ENCODE measurements around the gene PRKAG2.

The PRKAG2 gene

DNA sequence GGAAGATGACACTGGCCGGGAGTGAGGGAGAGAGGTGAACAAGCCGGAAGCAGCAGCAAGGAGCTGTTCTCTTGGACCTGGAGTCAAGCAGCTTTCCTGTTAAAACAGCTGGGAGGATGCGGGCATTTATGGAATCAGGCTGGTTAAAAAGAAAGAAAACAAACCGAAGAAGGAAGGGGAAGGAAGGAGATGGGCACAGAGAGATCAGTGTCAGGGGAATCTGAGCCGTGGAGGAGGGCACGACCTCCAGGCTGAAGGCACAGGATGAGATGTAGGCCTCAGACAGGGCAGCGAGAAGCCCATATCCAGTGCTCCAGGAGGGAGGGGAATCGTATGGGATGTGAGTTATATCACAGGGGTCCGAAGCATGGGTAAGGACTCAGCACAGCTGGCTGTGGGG is 251.3 kb downstream of the PRKAG2 start:
- no peak for TF ChIP-seq ZBTB7A (IDR thresholded peaks at IDR 0.05; ENCODE audit: low read depth)
- no peak for TF ChIP-seq TCF12 (IDR thresholded peaks at IDR 0.05; ENCODE audit: low read depth)
- no peak for TF ChIP-seq TEAD4 (IDR thresholded peaks at IDR 0.05)
- no peak for TF ChIP-seq NFIC (IDR thresholded peaks at IDR 0.05)
- TF ChIP-seq, protein P1, sequence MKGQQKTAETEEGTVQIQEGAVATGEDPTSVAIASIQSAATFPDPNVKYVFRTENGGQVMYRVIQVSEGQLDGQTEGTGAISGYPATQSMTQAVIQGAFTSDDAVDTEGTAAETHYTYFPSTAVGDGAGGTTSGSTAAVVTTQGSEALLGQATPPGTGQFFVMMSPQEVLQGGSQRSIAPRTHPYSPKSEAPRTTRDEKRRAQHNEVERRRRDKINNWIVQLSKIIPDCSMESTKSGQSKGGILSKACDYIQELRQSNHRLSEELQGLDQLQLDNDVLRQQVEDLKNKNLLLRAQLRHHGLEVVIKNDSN (IDR thresholded peaks at IDR 0.05), result no peak
- TF ChIP-seq CEBPB (IDR thresholded peaks at IDR 0.05), result no peak
- no peak for TF ChIP-seq CREB1 (IDR thresholded peaks at IDR 0.05; ENCODE audit: low read depth)
- no peak for TF ChIP-seq YY1 (IDR thresholded peaks at IDR 0.05; ENCODE audit: low read depth)
- TF ChIP-seq RAD21 (IDR thresholded peaks at IDR 0.05; ENCODE audit: low read depth), result no peak

DNA sequence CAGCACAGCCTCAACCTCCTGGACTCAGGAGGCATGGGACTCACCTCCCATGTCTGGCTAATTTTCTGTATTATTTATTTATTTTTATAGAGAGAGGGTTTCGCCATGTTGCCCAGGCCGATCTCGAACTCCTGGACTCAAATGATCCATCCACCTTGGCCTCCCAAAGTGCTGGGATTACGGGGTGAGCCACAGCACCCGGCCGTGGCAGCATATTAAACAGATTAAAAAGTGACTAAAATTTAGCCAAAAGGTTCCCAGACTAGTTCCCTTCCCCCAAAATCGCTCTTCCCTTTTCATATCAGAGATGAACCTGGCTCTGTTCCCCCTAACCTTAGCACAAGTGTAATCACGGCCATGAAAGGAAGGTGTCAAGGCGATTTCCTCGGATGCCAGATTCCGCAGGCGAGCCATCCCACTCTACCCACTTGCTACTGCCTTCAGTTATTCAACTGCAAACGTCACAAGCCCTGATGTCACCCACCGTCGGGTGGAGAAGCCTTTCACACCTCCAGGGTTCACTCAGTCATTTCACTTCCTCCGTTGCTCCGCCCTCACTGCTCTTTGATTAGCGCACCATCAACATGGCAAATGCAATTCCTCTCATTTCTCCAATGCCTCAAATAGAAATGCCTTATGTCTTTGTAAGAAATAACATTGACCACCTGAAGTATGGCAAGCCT is 252.5 kb downstream of the PRKAG2 start:
- no peak for TF ChIP-seq YY1 (IDR thresholded peaks at IDR 0.05; ENCODE audit: low read depth)
- TF ChIP-seq CEBPB (IDR thresholded peaks at IDR 0.05), result no peak
- no peak for TF ChIP-seq TAF1 (IDR thresholded peaks at IDR 0.05; ENCODE audit: low read depth)
- TF ChIP-seq, protein P1 (IDR thresholded peaks at IDR 0.05), result no peak
- TF ChIP-seq TCF12 (IDR thresholded peaks at IDR 0.05; ENCODE audit: low read depth), result no peak
- TF ChIP-seq EP300 (IDR thresholded peaks at IDR 0.05; ENCODE audit: borderline replicate concordance), result no peak
- TF ChIP-seq EGR1 (IDR thresholded peaks at IDR 0.05), result no peak
- TF ChIP-seq FOXM1 (IDR thresholded peaks at IDR 0.05; ENCODE audit: borderline replicate concordance, low read depth), result no peak
- no peak for TF ChIP-seq NFIC (IDR thresholded peaks at IDR 0.05)
- no peak for TF ChIP-seq ZBTB7A (IDR thresholded peaks at IDR 0.05; ENCODE audit: low read depth)
- TF ChIP-seq, protein P2, sequence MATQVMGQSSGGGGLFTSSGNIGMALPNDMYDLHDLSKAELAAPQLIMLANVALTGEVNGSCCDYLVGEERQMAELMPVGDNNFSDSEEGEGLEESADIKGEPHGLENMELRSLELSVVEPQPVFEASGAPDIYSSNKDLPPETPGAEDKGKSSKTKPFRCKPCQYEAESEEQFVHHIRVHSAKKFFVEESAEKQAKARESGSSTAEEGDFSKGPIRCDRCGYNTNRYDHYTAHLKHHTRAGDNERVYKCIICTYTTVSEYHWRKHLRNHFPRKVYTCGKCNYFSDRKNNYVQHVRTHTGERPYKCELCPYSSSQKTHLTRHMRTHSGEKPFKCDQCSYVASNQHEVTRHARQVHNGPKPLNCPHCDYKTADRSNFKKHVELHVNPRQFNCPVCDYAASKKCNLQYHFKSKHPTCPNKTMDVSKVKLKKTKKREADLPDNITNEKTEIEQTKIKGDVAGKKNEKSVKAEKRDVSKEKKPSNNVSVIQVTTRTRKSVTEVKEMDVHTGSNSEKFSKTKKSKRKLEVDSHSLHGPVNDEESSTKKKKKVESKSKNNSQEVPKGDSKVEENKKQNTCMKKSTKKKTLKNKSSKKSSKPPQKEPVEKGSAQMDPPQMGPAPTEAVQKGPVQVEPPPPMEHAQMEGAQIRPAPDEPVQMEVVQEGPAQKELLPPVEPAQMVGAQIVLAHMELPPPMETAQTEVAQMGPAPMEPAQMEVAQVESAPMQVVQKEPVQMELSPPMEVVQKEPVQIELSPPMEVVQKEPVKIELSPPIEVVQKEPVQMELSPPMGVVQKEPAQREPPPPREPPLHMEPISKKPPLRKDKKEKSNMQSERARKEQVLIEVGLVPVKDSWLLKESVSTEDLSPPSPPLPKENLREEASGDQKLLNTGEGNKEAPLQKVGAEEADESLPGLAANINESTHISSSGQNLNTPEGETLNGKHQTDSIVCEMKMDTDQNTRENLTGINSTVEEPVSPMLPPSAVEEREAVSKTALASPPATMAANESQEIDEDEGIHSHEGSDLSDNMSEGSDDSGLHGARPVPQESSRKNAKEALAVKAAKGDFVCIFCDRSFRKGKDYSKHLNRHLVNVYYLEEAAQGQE (IDR thresholded peaks at IDR 0.05; ENCODE audit: low read depth), result no peak
- no peak for TF ChIP-seq TEAD4 (IDR thresholded peaks at IDR 0.05)
- TF ChIP-seq CREB1 (IDR thresholded peaks at IDR 0.05; ENCODE audit: low read depth), result no peak
- TF ChIP-seq, protein P3, sequence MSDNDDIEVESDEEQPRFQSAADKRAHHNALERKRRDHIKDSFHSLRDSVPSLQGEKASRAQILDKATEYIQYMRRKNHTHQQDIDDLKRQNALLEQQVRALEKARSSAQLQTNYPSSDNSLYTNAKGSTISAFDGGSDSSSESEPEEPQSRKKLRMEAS (IDR thresholded peaks at IDR 0.05), result no peak
- no peak for TF ChIP-seq RAD21 (IDR thresholded peaks at IDR 0.05; ENCODE audit: low read depth)

DNA sequence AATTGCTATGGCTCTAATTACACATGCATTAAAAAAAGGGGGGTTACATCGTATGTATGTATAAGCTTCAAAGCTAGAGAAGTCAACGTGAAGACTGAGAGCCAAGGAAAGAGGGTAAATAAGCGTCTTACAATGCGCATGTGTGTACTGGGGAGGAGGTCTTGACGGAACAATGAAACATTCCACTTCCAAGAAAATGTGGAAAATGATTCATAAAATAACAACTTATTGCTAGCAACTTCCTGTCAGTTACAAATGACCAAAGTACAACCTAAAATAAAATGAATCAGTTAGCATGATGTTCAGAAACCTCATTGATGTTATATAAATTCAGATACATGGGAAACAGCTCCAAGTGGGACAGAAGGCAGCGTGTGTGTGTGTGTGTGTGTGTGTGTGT is 253.1 kb downstream of the PRKAG2 start:
- TF ChIP-seq YY1 (IDR thresholded peaks at IDR 0.05; ENCODE audit: low read depth), result no peak
- no peak for TF ChIP-seq EGR1 (IDR thresholded peaks at IDR 0.05)
- no peak for TF ChIP-seq CREB1 (IDR thresholded peaks at IDR 0.05; ENCODE audit: low read depth)
- TF ChIP-seq TEAD4 (IDR thresholded peaks at IDR 0.05), result no peak
- no peak for TF ChIP-seq TCF12 (IDR thresholded peaks at IDR 0.05; ENCODE audit: low read depth)

DNA sequence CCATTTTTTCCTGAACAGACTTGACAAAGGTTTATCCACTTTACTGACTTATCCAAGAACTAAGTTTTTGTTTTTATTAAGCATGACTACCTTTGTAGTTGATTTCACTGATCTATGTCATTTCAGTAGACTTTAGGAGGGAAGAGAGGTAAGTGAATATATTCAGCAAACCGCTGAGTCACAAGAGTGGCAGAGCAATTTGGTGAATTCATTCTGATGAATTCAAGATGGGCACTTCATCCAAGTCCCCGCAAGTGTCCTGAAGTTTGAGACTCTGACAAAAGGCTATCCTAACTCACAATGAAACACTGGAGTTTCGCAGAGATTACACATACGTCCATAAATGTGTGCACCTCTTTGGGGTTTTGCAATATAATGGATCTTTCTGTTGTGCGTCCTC is 255.0 kb downstream of the PRKAG2 start:
- TF ChIP-seq YY1 (IDR thresholded peaks at IDR 0.05; ENCODE audit: low read depth) (no peak), FOXM1 (IDR thresholded peaks at IDR 0.05; ENCODE audit: borderline replicate concordance, low read depth) (no peak), NFIC (IDR thresholded peaks at IDR 0.05) (no peak), TEAD4 (IDR thresholded peaks at IDR 0.05) (no peak), ZBTB7A (IDR thresholded peaks at IDR 0.05; ENCODE audit: low read depth) (no peak), TAF1 (IDR thresholded peaks at IDR 0.05; ENCODE audit: low read depth) (no peak), RAD21 (IDR thresholded peaks at IDR 0.05; ENCODE audit: low read depth) (no peak), TCF12 (IDR thresholded peaks at IDR 0.05; ENCODE audit: low read depth) (no peak), CEBPB (IDR thresholded peaks at IDR 0.05) (no peak), CREB1 (IDR thresholded peaks at IDR 0.05; ENCODE audit: low read depth) (no peak), EGR1 (IDR thresholded peaks at IDR 0.05) (no peak)
- TF ChIP-seq, protein P1 (IDR thresholded peaks at IDR 0.05), result no peak
- TF ChIP-seq, protein P3 (IDR thresholded peaks at IDR 0.05), result no peak
- TF ChIP-seq, protein P2 (IDR thresholded peaks at IDR 0.05; ENCODE audit: low read depth), result no peak

DNA sequence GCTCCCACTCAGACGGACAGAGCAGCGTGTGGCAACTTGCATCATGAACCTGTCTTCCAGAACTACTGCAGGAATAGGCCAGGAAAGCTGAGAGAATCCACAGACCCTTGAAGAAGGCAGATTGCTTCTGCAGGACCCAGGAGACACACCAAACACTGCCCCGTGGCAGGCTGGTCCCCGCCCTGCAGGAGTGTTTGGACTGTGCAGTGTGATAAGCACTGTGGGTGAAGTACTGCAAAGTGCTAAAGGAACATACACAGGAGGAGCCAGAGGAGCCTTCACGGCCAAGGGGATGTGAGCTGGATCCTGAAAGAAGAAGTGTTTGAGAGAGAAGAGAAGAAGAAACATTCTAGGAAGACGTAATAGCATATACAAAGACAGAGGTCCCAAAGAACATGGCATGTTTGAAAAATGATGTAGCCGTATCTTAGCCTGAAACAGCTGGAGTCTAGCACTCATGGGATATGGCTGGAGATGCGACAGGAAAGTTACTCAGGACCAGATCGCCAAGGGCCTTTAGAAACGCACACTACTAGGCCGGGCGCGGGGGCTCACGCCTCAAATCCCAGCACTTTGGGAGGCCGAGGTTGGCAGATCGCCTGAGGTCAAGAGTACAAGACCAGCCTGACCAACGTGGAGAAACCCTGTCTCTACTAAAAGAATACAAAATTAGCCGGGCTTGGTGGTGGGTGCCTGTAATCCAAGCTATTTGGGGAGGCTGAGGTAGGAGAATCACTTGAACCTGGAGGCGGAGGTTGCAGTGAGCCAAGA is 260.3 kb downstream of the PRKAG2 start:
- no peak for TF ChIP-seq RAD21 (IDR thresholded peaks at IDR 0.05; ENCODE audit: low read depth)
- no peak for TF ChIP-seq NFIC (IDR thresholded peaks at IDR 0.05)
- TF ChIP-seq TCF12 (IDR thresholded peaks at IDR 0.05; ENCODE audit: low read depth), result no peak
- TF ChIP-seq, protein P2 (IDR thresholded peaks at IDR 0.05; ENCODE audit: low read depth), result no peak
- no peak for TF ChIP-seq EP300 (IDR thresholded peaks at IDR 0.05; ENCODE audit: borderline replicate concordance)
- no peak for TF ChIP-seq CREB1 (IDR thresholded peaks at IDR 0.05; ENCODE audit: low read depth)
- TF ChIP-seq, protein P1 (IDR thresholded peaks at IDR 0.05), result no peak
- TF ChIP-seq YY1 (IDR thresholded peaks at IDR 0.05; ENCODE audit: low read depth), result no peak
- TF ChIP-seq FOXM1 (IDR thresholded peaks at IDR 0.05; ENCODE audit: borderline replicate concordance, low read depth), result no peak
- no peak for TF ChIP-seq TEAD4 (IDR thresholded peaks at IDR 0.05)
